ENCODE data around the gene SAMD11.
"Not testable (repeated sequence)": the region's sequence is repeated elsewhere in the genome, so short reads cannot be mapped to it uniquely, and the experiment has no call there.

SAMD11 gene, protein sequence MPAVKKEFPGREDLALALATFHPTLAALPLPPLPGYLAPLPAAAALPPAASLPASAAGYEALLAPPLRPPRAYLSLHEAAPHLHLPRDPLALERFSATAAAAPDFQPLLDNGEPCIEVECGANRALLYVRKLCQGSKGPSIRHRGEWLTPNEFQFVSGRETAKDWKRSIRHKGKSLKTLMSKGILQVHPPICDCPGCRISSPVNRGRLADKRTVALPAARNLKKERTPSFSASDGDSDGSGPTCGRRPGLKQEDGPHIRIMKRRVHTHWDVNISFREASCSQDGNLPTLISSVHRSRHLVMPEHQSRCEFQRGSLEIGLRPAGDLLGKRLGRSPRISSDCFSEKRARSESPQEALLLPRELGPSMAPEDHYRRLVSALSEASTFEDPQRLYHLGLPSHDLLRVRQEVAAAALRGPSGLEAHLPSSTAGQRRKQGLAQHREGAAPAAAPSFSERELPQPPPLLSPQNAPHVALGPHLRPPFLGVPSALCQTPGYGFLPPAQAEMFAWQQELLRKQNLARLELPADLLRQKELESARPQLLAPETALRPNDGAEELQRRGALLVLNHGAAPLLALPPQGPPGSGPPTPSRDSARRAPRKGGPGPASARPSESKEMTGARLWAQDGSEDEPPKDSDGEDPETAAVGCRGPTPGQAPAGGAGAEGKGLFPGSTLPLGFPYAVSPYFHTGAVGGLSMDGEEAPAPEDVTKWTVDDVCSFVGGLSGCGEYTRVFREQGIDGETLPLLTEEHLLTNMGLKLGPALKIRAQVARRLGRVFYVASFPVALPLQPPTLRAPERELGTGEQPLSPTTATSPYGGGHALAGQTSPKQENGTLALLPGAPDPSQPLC

DNA sequence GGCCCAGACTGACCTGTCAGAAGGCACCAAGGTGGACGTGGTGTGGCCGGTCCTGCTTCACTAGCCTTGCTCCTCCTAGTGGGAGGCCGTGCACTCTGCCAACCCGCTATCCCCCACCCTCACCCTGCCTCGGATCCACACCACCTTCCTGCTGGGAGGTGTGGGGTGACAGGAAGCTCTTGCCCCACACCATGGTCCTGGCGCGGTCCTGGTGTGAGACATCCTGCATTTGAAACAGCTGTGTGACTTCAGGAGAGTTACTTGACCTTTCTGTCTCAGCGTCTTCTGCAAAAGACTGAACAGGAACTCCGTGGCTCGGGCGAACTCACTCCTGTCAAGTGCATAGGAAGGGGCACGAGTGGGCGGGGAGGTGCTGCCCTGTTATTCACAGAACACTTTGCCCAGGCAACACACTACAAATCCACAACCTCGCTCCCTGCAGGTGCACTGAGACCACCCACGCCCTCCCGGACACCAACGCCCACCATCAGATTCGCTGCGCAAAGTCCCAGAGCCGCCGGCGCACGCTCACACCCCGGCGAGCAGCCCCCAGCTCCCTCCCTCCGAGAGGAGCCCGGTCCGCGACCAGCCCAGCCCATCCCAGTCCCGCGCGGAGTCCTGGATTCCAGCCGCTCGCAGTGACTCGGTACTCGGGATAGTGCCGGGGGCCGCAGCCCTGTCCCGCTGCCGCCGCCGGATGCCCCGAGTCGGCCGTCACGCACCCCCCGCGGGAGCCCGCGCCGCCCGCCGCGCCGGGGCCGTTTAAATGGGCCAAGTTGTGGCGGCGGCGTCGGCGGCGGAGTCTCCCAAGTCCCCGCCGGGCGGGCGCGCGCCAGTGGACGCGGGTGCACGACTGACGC lies at the start of gene SAMD11:
Gene SAMD11, plus strand, starts transcription at position 793 of the 860 bp plus-strand sequence. CDS start 509 bp downstream, outside the sequence.
- no peak for DNase-seq

DNA sequence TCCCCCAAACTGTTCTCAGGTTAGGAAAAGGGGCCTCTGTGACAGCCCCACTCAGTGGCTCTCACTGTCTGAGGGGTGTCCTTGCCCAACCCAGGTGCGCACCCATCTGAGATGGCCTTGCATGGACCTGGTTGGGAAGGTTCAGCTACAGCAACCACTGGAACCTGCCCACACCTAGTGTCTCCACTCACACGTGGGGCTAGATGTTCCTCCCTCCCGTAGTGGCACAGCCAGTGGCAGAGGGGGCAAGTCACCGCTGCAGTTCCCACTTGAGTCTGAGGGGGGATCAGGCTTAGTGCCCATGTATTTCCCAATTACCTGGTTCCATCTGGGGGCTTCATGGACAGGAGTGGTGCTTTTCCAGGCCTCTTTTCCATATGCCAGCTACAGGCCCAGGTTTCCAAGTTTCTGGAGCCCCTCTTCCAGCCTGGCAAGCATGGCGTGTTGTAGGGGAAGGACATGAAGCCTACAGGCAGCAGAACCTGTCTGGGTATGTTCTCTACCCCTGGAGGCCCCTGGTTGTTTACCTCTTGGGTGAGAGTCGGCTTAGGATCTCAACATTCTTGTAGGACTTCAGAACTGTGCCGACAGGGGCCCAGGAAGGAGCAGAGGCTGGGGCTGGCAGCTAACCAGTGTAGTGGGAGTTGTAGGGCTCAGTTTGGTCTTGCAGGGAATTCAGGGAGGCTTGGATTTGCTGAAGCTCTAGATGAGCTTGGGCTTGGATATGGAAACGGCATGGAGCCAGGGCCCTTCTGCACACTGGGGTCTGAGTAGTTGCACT lies 47.1 kb upstream of the SAMD11 start:
- DNase-seq: not testable (repeated sequence)

DNA sequence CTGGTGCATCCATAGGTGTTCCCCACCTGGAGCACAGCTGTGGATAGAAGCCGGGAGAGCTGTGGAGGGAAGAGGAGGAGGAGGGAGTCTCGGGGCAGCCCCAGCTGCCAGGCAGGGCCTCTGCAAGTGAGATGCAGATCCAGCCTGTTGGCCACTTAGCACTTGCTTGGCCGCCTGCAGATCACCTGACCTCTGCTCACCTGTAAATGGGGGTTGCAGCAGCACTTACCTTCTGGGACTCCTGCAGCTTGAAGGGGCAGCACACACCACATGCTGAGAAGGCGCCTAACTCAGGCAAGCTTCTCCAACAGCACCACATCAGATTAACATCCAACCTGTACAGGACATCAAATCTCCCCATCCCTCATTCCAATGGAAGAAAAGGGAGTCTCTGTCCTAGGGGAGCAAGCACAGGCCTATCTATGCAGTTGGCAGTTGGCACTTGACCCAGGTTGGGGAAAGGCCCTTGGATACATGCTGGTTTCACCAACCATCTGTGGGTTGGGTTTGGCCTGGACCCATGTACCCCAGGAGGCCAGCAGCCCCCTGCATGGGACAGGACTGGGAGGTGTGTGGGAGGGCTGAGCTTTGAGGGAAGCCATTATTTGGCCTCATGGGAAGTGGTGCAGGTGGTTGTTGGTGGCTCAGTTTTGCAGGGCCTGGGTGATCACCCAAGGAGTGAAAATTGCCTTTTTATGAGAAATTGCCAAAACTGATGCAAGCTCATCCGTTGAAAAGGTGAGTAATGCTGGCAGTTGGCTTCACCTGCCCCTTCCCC lies 46.3 kb upstream of the SAMD11 start:
- DNase-seq: not testable (repeated sequence)

DNA sequence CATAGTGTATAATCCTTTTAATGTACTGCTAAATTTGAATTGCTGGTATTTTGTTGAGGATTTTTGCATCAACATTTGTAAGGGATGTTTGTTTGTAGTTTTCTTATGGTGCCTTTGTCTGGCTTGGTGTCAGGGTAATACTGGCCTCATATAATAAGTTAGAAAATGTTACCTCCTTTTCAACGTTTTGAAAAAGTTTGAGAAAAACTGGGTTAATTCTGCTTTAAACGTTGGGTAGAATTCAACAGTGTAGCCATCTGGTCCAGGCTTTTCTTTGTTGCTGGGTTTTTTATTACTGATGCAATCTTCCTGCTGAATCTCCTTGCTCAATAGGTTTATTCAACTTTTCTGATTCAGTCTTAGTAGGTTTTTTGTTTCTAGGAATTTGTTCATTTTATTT lies 43.2 kb upstream of the SAMD11 start:
- DNase-seq: not testable (repeated sequence)

DNA sequence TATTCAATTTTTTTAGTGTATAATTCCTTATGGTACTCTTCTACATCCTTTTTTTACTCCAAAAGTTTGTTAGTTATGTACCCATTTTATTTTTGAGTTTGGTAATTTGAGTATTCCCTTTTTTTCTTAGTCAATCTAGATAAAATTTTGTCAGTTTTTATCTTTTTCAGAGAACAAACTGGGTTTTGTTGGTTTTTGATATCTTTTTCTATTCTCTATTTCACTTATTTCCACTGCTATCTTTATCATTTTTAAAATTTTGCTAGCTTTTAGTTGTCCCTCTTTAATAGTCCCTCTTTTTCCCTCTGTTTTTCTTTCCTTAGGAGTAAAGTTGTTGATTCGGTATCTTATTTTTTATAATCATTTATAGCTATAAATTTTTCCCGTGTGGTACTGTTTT lies 42.8 kb upstream of the SAMD11 start:
- DNase-seq: not testable (repeated sequence)

DNA sequence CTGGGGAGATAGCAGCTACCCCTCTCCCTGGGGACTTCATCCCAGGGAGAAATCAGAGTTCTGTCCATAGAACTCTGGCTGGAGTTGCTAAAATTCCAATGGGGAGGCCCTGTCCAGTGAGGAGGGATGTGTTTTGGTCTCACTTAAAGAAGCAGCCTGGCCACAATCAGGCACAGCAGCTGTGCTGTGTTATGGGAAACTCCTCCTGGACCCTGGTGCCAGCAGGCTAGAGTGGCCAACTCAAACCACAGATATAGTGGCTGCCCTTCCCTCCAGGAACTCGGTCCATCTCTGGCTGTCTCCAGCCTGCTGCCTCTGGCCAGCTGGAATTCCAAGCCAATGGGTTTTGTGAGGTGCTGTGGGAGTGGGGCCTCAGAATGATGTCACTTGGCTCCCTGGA lies 37.4 kb upstream of the SAMD11 start:
- no peak for DNase-seq

DNA sequence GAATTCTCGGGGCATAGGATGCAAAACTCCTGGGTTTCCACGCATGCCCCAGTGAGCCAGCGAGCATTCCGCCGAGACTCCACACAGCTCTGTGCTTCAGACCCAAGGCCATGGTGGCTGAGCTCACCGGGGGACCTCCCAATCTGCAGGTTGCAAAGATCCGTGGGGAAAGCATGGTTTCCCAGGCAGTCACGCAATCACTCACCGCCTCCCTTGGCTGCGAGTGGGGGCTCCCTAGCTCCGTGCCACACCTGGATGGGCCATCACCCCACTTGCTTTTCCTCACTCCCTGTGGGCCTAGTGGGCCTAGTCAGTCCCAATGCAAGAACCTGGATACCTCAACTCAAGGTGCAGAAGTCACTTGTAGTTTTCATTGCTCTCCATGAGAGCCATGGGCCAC lies 37.0 kb upstream of the SAMD11 start:
- no peak for DNase-seq

DNA sequence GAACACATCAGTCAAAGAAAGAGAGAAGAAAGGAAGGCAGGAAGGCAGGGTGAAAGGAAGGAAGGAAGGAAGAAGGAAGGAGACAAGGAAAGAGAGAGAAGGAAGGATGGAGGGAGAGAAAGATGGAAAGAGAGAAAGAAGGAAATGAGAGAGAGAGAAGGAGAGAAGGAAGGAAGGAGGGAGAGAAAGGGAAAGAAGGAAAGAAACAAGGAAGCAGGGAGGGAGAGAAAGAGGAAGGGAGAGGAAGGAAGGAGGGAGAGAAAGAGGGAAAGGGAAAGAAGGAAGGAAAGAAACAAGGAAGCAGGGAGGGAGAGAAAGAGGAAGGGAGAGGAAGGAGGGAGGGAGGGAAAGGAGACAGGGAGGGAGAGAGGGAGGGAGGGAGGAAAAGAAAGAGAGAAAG lies 35.4 kb upstream of the SAMD11 start:
- DNase-seq: no peak

DNA sequence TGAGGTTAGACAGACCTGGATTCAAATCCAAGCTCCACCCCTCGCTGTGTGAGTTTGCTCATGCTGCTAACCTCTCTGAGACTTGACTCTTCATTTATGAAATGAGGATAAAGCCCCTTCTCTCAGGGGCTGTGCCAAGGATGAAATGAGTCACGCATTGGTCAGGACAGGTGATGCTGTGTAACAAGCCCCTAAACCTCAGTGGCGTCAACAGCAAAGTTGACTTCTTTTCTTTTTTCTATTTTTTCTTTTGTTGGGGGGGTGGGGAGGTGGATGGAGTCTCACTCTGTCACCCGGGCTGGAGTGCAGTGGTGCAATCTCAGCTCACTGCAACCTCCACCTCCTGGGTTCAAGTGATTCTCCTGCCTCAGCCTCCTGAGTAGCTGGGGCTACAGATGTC lies 33.9 kb upstream of the SAMD11 start:
- DNase-seq: not testable (repeated sequence)

DNA sequence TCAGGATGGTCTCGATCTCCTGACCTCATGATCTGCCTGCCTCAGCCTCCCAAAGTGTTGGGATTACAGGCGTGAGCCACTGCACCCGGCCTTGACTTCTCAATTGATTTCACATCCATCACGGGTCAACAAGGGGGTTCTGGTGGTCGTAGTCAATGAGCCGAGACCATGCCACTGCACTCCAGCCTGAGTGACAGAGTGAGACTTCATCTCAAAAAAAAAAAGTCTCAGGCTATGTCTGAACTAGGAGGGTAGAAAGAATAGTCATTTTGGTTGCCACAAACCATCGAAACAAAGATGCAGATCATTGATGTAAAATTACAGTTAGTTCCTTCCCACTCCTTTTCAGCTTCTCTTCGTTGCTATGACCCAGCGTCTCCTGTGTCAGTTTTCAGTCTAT lies 33.5 kb upstream of the SAMD11 start:
- DNase-seq: not testable (repeated sequence)

DNA sequence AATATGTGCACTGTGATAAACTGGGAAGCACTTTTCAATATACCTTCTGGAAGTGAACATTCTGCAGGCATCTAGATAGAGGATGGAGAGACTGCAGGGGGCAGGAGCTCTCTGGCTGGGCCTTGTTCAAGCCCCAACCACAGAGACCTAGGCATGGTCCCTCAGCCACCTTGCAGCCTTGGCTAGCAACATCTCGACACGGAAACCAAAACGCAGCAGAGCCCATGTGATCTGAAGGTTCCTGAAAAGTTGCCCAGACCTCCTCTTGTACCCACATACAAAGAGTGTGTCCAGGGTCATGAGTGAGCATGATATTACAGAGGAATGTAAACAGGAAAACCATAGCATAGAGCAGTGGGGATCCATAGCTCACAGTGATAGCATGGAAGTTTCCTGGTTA lies 33.1 kb upstream of the SAMD11 start:
- no peak for DNase-seq

DNA sequence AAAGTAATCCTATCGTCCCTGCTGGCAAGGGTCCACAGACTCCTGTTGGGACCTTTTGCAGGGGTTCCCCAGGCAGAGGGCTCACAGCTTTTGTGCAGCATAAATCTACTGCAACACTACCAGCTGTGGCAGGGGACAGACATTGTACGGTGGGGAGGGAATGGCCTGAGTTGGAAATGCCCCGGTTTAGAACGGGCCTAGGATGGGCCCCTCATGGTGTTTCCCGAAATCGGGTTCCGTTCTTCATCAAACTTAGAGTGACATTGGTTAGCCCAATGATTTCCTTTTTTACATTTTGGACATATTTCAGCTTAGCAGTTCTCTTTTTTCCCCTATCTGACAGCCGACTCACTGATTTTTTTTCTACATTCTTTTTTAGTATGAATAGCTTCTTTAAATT lies 26.5 kb upstream of the SAMD11 start:
- DNase-seq: no peak

DNA sequence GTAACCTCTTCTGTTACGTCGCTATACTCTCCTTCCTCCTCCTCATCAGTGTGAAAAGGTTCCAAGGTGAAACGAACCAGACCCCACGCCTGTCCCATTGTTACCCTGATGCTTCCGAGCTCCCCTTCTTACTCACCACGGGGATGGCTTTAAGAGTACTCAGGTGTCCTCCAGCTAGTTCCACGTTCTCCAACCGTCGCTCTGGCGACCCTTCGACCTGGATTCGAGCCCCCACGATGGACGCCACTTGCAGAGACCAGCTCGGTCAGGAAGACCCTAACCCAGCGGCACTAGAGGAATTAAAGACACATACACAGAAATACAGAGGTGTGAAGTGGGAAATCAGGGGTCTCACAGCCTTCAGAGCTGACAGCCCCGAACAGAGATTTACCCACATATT lies 25.8 kb upstream of the SAMD11 start:
- DNase-seq: not testable (repeated sequence)

DNA sequence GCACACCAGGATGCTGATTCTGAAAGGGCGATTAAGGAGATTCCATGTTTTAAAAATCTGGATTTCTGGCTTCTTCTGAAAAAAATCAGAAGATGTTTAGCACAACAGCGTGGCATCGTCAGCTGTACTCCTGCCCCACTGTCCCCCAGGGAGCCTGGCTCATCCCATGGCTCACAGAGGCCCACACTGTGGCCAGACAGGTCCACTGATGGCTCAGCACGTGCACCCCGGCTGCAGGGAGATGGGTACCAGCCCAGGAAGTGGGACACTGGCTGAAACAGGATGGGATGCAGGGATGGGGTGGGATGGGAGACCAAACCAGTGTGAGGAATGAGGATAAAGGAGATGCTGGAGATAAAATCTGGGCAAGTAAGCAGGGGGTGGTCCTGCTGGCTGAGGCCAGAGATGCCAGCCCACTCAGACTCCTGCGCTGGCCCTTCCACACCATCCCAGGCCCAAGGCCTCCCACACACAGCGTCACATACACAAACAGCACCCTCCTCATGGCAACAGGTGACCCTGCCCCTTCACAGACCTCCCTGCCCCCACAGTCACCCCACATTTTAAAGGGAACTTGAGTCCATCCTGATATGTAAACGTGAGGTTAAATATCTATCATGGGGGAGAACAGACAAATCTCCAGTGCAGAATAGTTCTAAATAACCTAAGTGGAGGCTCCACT lies 23.9 kb upstream of the SAMD11 start:
- DNase-seq: no peak

DNA sequence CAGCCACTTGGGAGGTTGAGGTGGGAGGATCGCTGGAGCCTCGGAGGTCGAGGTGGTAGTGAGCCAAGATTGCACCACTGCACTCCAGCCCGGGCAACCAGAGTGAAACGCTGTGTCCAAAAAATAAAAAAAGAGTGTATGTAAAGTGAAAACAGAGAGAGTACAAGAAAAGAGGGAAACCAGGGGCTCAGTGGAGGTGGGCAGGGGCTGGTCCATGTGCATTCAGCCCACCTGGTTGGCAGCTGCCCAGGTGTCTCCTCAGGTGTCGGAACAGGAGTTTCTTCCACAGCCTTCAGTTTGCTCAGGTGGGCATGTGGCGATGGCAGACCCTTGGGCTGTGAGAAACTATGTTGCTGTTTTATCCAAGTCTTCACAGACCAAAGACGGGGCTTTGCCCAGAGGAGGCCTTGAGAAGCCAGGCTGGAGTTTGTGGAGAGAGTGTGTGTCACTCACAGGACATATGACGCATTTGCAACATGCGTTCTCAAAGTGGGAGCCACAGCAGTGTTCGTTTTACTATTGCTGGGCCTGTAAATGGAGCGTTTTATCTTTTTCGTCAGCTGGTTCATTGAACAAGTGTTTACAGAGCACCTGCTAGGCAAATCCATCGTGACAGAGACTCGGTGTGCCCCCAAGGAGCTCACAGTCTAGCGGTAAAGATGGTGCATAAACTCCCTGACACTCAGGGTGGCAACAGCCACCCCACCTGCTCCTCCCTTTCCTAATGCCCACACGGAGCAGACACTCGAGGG lies 22.4 kb upstream of the SAMD11 start:
- no peak for DNase-seq

DNA sequence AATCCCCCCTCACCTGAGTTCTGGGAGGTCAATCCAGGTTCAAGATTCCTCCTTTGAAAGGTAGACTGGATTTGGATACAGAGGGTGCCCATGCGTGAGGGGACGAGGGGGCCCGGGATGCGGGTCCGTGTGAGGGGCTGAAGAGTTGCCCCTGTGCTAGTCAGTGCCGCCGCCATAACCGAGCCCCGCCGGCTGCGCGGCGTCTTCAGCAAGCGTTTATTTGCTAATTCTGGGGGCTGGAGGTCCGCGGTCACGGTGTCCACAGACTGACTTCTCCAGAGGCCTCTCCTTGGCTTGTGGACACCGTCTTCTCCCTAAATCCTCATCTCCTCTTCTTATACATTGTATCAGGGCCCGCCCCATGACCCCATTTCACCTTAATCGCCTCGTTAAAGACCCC lies 20.9 kb upstream of the SAMD11 start:
- DNase-seq: no peak

DNA sequence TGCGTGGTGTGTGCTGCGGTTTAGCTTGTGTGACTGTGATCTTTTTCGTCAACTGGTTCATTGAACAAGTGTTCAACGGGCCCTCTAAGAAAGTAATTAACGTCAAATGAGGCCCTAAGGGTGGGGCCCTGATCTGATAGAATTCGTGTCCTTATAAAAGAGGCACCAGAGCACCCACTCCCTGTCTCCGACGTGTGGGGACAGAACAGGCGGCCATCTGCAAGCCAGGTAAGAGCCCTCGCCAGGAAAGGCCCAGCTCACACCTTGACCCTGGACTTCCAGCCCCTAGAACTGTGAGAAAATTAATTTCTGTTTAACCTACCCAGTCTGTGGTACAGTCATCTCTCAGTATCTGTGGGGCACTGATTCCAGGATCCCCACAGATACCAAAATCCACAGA lies 20.4 kb upstream of the SAMD11 start:
- no peak for DNase-seq

DNA sequence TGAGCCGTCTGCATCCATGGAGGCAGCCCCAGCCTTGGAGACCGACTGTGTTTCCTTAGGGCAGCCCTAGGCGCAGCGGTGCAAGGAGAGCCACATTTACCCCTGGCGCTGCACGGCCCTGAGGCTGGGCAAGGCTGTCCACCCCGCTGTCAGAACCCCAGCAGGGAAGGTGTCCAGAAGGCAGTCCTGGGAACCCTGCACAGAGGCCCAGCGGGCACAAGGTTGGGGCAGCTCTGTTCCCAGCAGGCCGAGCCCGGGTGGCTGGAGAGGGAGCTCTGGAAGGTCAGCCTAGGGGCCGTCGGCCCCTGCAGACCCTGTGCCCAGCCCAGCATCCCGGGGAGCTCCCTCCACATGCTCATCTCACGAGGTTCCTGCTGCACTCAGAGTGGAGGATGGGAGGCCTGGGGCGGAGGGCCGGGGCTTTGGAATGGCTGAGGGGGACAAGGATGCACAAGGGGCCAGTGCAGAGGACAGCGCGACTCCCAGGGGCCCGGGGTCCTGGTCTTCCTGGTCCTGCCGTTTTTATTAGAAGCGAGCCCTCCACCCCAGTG lies 19.9 kb upstream of the SAMD11 start:
- no peak for DNase-seq

DNA sequence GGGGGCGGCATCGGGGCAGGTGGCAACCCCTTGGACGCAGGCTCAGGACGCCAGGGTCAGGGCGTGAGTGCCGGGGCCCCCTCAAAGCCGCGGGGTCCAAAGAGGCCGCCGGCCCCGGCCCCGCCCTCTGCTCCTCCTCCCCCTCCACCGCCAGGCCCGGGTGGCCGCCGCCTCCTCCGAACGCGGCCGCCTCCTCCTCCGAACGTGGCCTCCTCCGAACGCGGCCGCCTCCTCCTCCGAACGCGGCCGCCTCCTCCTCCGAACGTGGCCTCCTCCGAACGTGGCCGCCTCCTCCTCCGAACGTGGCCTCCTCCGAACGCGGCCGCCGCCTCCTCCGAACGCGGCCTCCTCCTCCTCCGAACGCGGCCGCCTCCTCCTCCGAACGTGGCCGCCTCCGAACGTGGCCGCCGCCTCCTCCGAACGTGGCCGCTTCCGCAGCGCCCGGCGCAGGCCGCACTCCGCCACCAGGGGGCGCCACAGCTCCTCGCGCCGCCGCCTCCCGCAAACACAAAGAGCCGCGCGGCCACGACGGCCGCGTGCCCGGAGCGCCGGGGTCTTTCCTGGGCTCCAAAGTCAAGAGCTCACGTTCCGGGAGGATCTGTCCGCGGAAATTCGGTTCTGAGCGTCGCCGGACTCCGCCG lies 19.3 kb upstream of the SAMD11 start:
- no peak for DNase-seq

Data from NK-92 treated with Interleukin-12 subunit alpha and Interleukin-12 subunit beta, amount 100 ng/mL, for 24 hours (cell line).